Subcutaneous abdominal adipose tissue (tissue), 5 donors: Measurements from ENCODE around the gene G6PC1.
A peak's percentile ranks its signal among the peaks of the same experiment; 100 is the strongest.
"Not testable (repeated sequence)": the region's sequence is repeated elsewhere in the genome, so short reads cannot be mapped to it uniquely, and the experiment has no call there.

ENCODE experiments used
- H3K27ac ChIP-seq: one replicate; pipeline ENCODE4 v1.7.0; 2013; ENCODE audit warnings: low read depth, mild to moderate bottlenecking, inconsistent platforms, low read length, moderate library complexity
- H3K27me3 ChIP-seq, 5 donors: one replicate each; pipeline ENCODE4 v1.7.0; 2013; ENCODE audit warnings: low read length in 5 of 5, inconsistent platforms in 1 of 5; ENCODE audit not compliant: control insufficient read depth in 5 of 5, insufficient read depth in 4 of 5
- H3K36me3 ChIP-seq, 5 donors: one replicate each; pipeline ENCODE4 v1.7.0; 2013; ENCODE audit warnings: low read length in 5 of 5; ENCODE audit not compliant: control insufficient read depth in 5 of 5, insufficient read depth in 5 of 5
- H3K4me1 ChIP-seq, 5 donors: one replicate each; pipeline ENCODE4 v1.7.0; 2013; ENCODE audit warnings: low read length in 5 of 5, mild to moderate bottlenecking in 3 of 5, moderate library complexity in 1 of 5; ENCODE audit not compliant: control insufficient read depth in 5 of 5, insufficient read depth in 5 of 5
- H3K4me3 ChIP-seq, 5 donors: one replicate each; pipeline ENCODE4 v1.7.0; 2013; ENCODE audit warnings: low read length in 5 of 5, low read depth in 1 of 5
- H3K9ac ChIP-seq, 5 donors: one replicate each; pipeline ENCODE4 v1.7.0; 2013; ENCODE audit warnings: low read length in 5 of 5, mild to moderate bottlenecking in 4 of 5, moderate library complexity in 3 of 5
- H3K9me3 ChIP-seq, 5 donors: one replicate each; pipeline ENCODE4 v1.7.0; 2013; ENCODE audit warnings: low read length in 5 of 5; ENCODE audit not compliant: control insufficient read depth in 5 of 5
- donor health status: healthy.
- donor health status: healthy.
- donor health status: healthy.
- donor health status: healthy.
- donor health status: healthy.

Gene G6PC1

DNA sequence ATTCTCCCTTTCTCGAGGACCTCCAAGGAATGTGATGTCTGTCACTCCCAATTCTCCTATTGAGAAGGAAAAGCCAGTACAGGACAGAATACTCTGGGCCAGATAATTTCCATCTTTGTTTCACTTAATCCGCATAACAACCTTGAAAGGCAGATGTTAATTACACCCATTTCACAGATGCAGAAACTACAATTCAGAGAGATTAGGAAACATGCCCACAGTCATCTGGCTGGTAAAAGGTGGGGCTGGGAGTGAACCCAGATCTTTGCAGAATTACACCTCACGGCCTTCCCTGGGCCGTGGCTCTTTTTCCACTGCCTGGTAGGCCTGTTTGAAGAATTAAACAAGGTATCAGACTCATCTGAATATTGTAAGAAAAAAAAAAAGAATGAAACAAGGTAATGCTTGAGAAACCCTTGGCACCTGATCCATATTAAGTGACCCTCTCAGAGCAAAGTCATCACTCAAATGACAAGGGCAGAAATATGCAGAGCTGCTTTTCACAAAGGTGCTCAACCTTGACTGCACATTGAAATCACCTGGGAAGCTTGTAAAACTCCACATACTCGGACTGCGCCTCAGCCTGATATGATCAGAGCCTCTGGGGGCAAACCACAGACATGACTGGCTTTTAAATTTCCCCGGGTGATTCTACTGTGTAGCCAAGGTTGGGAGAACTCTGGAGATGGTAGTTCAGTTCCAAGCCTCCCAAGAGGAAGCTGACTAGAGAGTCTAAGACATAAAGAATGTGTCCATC, 16.6 kb upstream of the G6PC1 start:
- H3K36me3 ChIP-seq: no peaks in the 10 kb centered on the region
- no peaks in the 10 kb centered on the region for H3K27me3 ChIP-seq
- H3K27ac ChIP-seq: no peak overlapping the region
- H3K4me1 ChIP-seq: peaks cover 2 to 38% (median 32%) of the 10 kb centered on the region in 5 donors
- no peak overlapping the region for H3K9ac ChIP-seq
- H3K9me3 ChIP-seq: no peaks in the 10 kb centered on the region
- H3K4me3 ChIP-seq: no peak overlapping the region

DNA sequence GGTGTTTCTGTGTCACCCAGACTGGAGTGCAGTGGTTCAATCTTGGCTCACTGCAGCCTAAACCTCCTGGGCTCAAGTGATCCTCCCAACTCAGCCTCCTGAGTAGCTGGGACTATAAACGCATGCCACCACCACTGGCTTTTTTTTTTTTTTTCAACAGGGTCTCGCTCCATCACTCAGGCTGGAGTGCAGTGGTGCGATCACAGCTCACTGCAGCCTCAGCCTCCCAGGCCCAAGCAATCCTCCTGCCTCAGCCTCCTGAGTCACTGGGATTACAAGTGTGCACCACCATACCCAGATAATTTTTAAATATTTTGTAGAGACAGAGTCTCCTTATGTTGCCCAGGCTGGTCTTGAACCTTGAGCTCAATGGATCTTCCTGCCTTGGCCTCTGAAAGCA, 14.8 kb upstream of the G6PC1 start:
- H3K9ac ChIP-seq, H3K36me3 ChIP-seq, H3K27me3 ChIP-seq, H3K9me3 ChIP-seq: not testable (repeated sequence)
- Histone ChIP-seq H3K4me1 (peaks cover 2 to 30% (median 28%) of the 10 kb centered on the region in 5 donors), H3K4me3 (peak overlapping the region in 1 of 5 donors; percentile 20), H3K27ac (peak overlapping the region; percentile 24)

DNA sequence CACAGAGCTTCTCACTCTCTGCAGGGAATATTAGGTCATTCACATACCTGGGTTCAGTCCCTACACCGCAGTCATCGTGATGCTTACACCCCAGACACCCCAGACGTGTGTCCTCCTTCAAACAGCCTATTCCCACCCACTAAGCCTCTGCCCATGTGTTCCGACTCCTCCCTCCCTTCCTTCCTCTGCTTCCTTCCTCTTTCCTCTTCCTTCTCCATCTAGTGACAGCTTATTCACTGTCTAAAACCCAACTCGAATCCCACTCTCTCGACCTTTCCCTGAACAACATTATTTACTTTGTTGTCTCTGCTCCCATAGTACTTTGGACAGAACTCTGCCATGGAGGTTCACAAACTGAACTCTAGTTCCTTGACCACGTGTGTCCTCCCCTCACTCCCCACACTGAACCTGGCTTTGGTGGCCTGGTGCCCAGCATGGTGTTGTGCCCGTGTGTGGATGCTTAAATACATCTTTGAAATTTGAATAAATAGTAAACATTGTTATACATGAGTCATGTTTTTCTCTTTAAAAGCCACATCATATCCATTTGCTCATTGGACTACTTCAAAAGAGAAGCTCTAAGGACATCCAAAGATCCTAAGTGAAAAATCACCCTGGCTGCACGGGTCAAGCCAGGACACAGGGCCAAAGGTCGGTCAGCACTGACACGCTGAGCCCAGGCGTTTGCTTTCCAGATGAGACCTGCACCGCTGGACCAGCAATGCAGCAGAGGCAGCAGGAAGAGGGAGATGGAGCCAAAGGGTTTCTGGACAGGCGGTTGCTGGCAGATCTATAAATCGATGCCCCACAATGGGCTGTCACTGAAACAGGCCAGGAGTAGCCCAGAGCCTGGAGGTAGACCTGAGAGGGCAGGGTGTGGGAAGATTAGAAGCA, 14.1 kb upstream of the G6PC1 start:
- Histone ChIP-seq H3K27me3 (no peaks in the 10 kb centered on the region), H3K9me3 (no peaks in the 10 kb centered on the region), H3K27ac (peak overlapping the region; percentile 24), H3K4me1 (peaks cover 2 to 34% (median 32%) of the 10 kb centered on the region in 5 donors), H3K9ac (no peak overlapping the region), H3K4me3 (peak overlapping the region in 1 of 5 donors; percentile 20), H3K36me3 (no peaks in the 10 kb centered on the region)

DNA sequence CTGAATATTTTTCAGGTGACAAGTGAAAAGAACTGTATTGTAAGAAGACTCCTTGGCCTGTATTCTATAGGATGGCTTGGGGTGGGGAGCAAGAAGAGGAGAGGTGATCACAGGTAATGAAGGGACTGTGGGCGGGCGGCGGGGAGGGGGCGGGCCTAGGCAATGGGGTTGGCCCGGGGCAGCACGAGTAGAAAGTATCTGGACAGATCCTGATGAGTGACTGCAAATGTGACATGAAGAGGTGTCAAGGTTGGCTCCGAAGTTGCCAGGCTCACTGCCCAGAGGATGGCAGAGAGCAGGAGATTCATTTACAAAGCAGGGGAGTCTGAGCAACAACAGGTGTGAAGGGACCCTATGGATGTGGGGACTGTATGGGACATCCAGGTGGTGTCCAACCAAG, 10.8 kb upstream of the G6PC1 start:
- Histone ChIP-seq H3K9me3 (no peaks in the 10 kb centered on the region), H3K36me3 (no peaks in the 10 kb centered on the region), H3K27ac (no peak overlapping the region), H3K4me1 (peaks cover 8 to 63% (median 55%) of the 10 kb centered on the region in 5 donors), H3K27me3 (no peaks in the 10 kb centered on the region), H3K9ac (no peak overlapping the region), H3K4me3 (no peak overlapping the region)

DNA sequence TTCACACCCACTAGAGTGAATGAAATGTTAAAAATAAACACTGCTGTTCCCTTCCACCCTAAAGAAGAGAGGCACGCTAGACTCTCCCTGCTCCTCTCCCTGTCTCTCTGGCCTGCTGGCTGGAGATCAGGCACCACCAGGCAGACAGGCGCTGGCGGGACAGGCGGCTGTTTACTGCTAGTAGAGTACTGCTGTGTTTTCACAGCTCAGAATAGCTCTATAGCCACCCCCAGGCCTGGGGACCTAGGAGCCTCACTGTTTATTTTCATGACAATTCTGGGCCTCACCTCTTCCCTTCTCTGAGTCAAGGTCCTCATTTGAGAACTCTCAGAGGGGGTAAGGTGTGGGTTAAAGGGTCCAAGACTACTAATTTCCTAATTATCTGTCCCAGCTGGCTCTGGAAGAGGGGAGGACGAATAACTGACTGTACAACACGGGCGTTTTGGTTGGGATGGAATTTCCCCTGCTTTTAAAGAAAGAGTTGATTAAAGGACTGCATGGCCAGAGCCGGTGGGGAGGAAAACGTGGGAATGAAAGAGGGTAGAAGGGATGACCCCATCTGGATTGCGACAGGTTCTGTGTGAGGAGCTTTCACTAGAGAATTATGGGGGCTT, 9.0 kb upstream of the G6PC1 start:
- Histone ChIP-seq H3K9ac (peak overlapping the region in 4 of 5 donors; percentile 38 to 79 (median 66)), H3K4me1 (peaks cover 6 to 58% (median 53%) of the 10 kb centered on the region in 5 donors), H3K9me3 (no peaks in the 10 kb centered on the region), H3K36me3 (no peaks in the 10 kb centered on the region), H3K27me3 (no peaks in the 10 kb centered on the region), H3K27ac (peak overlapping the region; percentile 89), H3K4me3 (no peak overlapping the region)

DNA sequence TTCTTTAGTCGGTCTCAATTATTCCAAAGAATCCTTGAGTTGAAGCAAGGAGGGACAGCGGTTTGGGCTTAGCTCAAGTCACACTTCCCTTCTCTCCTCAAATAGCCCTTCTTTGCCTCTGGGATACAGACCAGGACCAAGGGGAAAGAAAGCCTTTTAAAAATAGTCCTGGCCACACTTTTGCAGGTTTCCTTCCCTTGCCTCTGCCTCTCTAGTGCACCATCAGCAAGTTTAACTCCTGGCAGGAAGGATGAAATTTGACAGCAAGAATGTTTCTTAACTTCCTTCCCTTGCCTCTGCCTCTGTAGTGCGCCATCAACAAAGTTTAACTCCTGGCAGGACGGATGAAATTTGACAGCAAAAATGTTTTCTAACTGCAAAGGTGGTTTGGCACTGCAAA, 7.2 kb upstream of the G6PC1 start:
- Histone ChIP-seq H3K4me1 (peaks cover 6 to 47% (median 41%) of the 10 kb centered on the region in 5 donors), H3K36me3 (no peaks in the 10 kb centered on the region), H3K9me3 (no peaks in the 10 kb centered on the region), H3K9ac (peak overlapping the region in 2 of 5 donors; percentile 28 to 35), H3K27me3 (no peaks in the 10 kb centered on the region), H3K4me3 (peak overlapping the region in 3 of 5 donors; percentile 4 to 43 (median 7)), H3K27ac (peak overlapping the region; percentile 59)

DNA sequence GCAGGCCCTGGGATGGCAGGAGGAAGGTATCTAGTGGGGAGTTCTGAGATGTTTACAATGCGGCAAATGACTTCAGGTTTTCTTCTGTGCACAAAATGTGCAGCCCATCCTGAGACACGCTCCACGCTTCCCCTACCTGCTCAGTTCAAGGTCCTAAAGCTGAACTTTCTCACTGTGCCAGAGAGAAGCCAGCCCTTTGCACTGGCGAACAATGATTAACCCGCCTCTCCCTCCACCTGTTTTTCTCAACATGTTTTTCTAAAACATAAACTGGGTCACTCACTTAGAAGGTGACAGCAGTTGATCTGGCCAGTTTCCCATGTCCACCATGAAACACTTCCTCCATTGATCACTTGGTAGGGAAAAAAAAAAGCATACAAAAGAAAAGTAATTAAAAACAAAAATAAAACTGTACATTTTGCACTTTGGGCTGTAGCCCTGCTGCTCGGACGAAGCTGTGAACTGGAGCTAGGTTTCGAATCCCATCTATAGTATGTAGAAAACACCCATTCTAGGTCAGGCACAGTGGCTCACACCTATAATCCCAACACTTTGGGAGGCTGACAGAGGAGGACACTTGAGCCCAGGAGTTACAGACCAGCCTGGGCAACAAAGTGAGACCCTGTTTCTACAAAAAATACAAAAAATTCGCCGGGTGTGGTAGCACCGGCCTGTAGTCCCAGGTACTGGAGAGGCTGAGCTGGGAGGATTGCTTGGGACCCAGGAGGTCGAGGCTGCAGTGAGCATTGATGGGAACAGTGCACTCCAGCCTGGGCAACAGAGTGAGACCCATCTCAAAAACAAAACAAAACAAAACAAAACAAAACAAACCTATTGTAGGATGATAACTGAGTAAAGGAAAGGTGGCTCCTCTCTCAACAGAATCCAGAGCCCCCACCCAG, 6.1 kb upstream of the G6PC1 start:
- Histone ChIP-seq H3K36me3 (no peaks in the 10 kb centered on the region), H3K4me3 (no peak overlapping the region), H3K4me1 (peaks cover 6 to 44% (median 37%) of the 10 kb centered on the region in 5 donors), H3K9ac (no peak overlapping the region), H3K27ac (peak overlapping the region; percentile 59), H3K27me3 (no peaks in the 10 kb centered on the region), H3K9me3 (no peaks in the 10 kb centered on the region)

DNA sequence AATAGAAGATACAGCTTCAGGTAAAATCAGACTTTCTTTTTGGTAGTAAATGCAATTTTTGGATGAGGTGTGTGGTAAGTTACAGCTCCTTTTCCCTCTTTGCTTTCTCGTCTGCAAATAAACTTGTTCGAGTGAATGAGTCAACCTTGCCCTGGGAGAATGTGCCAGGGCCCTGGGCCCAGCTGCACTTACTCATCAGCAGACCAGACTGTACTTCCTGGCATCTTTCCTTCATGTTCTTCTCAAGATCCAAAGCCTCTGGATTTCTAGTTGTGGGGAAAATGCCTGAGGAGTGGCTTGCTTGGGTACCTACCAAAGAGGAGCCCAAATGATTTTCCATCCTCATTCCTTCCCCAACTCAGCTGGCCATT, 5.4 kb upstream of the G6PC1 start:
- H3K4me3 ChIP-seq: no peak overlapping the region

DNA sequence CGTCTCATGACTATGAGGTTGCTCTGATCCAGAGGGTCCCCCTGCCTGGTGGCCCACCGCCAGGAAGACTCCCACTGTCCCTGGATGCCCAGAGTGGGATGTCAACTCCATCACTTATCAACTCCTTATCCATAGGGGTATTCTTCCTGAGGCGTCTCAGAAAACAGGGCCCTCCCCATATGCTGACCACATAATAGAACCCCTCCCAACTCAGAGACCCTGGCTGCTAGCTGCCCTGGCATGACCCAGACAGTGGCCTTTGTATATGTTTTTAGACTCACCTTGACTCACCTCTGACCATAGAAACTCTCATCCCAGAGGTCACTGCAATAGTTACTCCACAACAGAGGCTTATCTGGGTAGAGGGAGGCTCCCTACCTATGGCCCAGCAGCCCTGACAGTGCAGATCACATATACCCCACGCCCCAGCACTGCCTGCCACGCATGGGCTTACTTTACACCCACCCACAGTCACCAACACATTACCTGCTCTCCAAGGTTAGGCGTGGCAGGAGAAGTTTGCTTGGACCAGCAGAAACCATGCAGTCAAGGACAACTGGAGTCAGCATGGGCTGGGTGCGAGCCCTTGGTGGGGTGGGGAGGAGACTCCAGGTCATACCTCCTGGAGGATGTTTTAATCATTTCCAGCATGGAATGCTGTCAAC, 2.3 kb upstream of the G6PC1 start:
- Histone ChIP-seq H3K9ac (no peak overlapping the region), H3K27me3 (no peaks in the 10 kb centered on the region), H3K9me3 (no peaks in the 10 kb centered on the region), H3K4me3 (no peak overlapping the region), H3K4me1 (peaks cover 6 to 25% (median 21%) of the 10 kb centered on the region in 5 donors), H3K27ac (no peak overlapping the region), H3K36me3 (no peaks in the 10 kb centered on the region)

More for the DNA sequence above, 5.4 kb upstream of the G6PC1 start:
- no peaks in the 10 kb centered on the region for H3K36me3 ChIP-seq
- no peaks in the 10 kb centered on the region for H3K9me3 ChIP-seq
- H3K9ac ChIP-seq: no peak overlapping the region
- H3K4me1 ChIP-seq: peaks cover 6 to 44% (median 37%) of the 10 kb centered on the region in 5 donors
- no peaks in the 10 kb centered on the region for H3K27me3 ChIP-seq
- peak overlapping the region; percentile 59 for H3K27ac ChIP-seq
